IMR-90 (cell line): ENCODE measurements around the gene MYOC. TPM values are rescaled to one million over a fixed set of nuclear protein-coding genes. Genes with fewer than 3 reads are reported as not detected.

Experiments used
- ATAC-seq: fragments of 200-7000 bp; cut with Tn5 transposase; 2 replicates; pipeline ENCODE4 v1.9.1; 2020; ENCODE audit warnings: low read depth, mild to moderate bottlenecking, moderate library complexity
- BruUV-seq: library from RNA; stranded (reverse); fragments of 400-500 nt; replicated peaks from 2 replicates; lab custom pipeline; 2021; lab: Mats Ljungman, UMichigan
- CTCF ChIA-PET: fragments of 300-600 bp; formaldehyde crosslinking; extraction: SDS; loops from one replicate; lab custom pipeline; 2021; ENCODE audit warnings: antibody characterized with exemption; lab: Yijun Ruan, JAX
- POLR2A ChIA-PET: fragments of 300-600 bp; sonication (Branson Sonifier 250); formaldehyde crosslinking; loops from one replicate; lab custom pipeline; 2022; ENCODE audit warnings: antibody characterized with exemption; ENCODE audit not compliant: unreplicated experiment; lab: Charles Lee
- DNase-seq: peaks from one replicate; pipeline ENCODE4 v3.0.0; 2013
- H2AFZ ChIP-seq: replicated peaks from 2 replicates; pipeline ENCODE3; 2013; ENCODE audit warnings: low read length, mild to moderate bottlenecking; ENCODE audit not compliant: poor library complexity
- H2AK5ac ChIP-seq: 2 replicates; pipeline ENCODE4 v1.6.1; 2013; ENCODE audit warnings: low read depth, low read length, inconsistent platforms
- H2AK9ac ChIP-seq: replicated peaks from 2 replicates; pipeline ENCODE3; 2013; ENCODE audit warnings: mild to moderate bottlenecking, low read depth, low read length, moderate library complexity; ENCODE audit not compliant: poor library complexity
- H2BK120ac ChIP-seq: 2 replicates; pipeline ENCODE4 v1.6.1; 2013; ENCODE audit warnings: low read depth, low read length, inconsistent platforms
- H2BK15ac ChIP-seq: 3 replicates; pipeline ENCODE4 v1.6.1; 2013; ENCODE audit warnings: low read depth, low read length, inconsistent platforms
- H2BK20ac ChIP-seq: 2 replicates; pipeline ENCODE4 v1.6.1; 2013; ENCODE audit warnings: low read depth, mild to moderate bottlenecking, inconsistent platforms, low read length, moderate library complexity
- H2BK5ac ChIP-seq: 2 replicates; pipeline ENCODE4 v1.6.1; 2013; ENCODE audit warnings: mild to moderate bottlenecking, low read depth, low read length, inconsistent platforms; ENCODE audit not compliant: poor library complexity, severe bottlenecking
- H3K14ac ChIP-seq: replicated peaks from 2 replicates; pipeline ENCODE4 v1.6.1; 2013; ENCODE audit warnings: low read depth, low read length, inconsistent platforms
- H3K18ac ChIP-seq: 2 replicates; pipeline ENCODE4 v1.6.1; 2013; ENCODE audit warnings: low read depth, low read length, control low read depth
- H3K23ac ChIP-seq: 2 replicates; pipeline ENCODE4 v1.6.1; 2013; ENCODE audit warnings: low read depth, low read length, inconsistent platforms
- H3K27ac ChIP-seq: 2 replicates; pipeline ENCODE4 v1.5.1; 2013; ENCODE audit warnings: mild to moderate bottlenecking, control low read depth, low read length; ENCODE audit not compliant: insufficient read depth
- H3K27me3 ChIP-seq: 2 replicates; pipeline ENCODE4 v1.6.1; 2013; ENCODE audit warnings: low read length; ENCODE audit not compliant: control insufficient read depth, insufficient read depth
- H3K36me3 ChIP-seq: 2 replicates; pipeline ENCODE4 v1.6.1; 2013; ENCODE audit warnings: low read length, mixed read lengths; ENCODE audit not compliant: control insufficient read depth, insufficient read depth
- H3K4ac ChIP-seq: 2 replicates; pipeline ENCODE4 v1.6.1; 2013; ENCODE audit warnings: low read depth, low read length, inconsistent platforms
- H3K4me1 ChIP-seq: 2 replicates; pipeline ENCODE4 v1.6.1; 2013; ENCODE audit warnings: low read length, mixed read lengths; ENCODE audit not compliant: control insufficient read depth, insufficient read depth
- H3K4me2 ChIP-seq: 2 replicates; pipeline ENCODE4 v1.6.1; 2013; ENCODE audit warnings: low read depth, mild to moderate bottlenecking, control low read depth, low read length, moderate library complexity
- H3K4me3 ChIP-seq: 2 replicates; pipeline ENCODE4 v1.5.1; 2013; ENCODE audit warnings: low read depth, mild to moderate bottlenecking, control low read depth, low read length, moderate library complexity; ENCODE audit not compliant: insufficient read depth
- H3K56ac ChIP-seq: 2 replicates; pipeline ENCODE4 v1.6.1; 2013; ENCODE audit warnings: low read length, inconsistent platforms; ENCODE audit not compliant: insufficient read depth; ENCODE audit errors: extremely low read depth
- H3K79me1 ChIP-seq, 2 experiments: 2 replicates each; pipeline ENCODE4 v1.6.1; 2013; ENCODE audit warnings: low read length in 2 of 2, inconsistent platforms in 1 of 2, low read depth in 1 of 2
- H3K9ac ChIP-seq: 2 replicates; pipeline ENCODE4 v1.6.1; 2013; ENCODE audit warnings: low read depth, low read length, control low read depth
- H3K9me1 ChIP-seq: 2 replicates; pipeline ENCODE4 v1.6.1; 2013; ENCODE audit warnings: low read length, inconsistent platforms; ENCODE audit not compliant: insufficient read depth
- H3K9me3 ChIP-seq: 2 replicates; pipeline ENCODE4 v1.6.1; 2013; ENCODE audit warnings: low read length; ENCODE audit not compliant: control insufficient read depth, insufficient read depth
- H4K20me1 ChIP-seq: 2 replicates; pipeline ENCODE4 v1.6.1; 2013; ENCODE audit warnings: low read length, inconsistent platforms; ENCODE audit not compliant: insufficient read depth
- H4K5ac ChIP-seq: 2 replicates; pipeline ENCODE4 v1.6.1; 2013; ENCODE audit warnings: mild to moderate bottlenecking, low read depth, low read length, control low read depth
- H4K8ac ChIP-seq, 2 experiments: 2 replicates each; pipeline ENCODE4 v1.6.1; 2013; ENCODE audit warnings: low read depth in 2 of 2, low read length in 2 of 2, control low read depth in 1 of 2, inconsistent platforms in 1 of 2
- H4K91ac ChIP-seq: 2 replicates; pipeline ENCODE4 v1.6.1; 2013; ENCODE audit warnings: low read depth, low read length, inconsistent platforms; ENCODE audit not compliant: insufficient read depth
- BHLHE40 ChIP-seq: fragments of 150-350 bp; IDR thresholded peaks from 2 replicates; pipeline ENCODE4 v1.6.1; 2016; ENCODE audit warnings: mild to moderate bottlenecking, low read depth, low read length
- CEBPB ChIP-seq: IDR thresholded peaks from 2 replicates; pipeline ENCODE4 v1.6.1; 2012; ENCODE audit warnings: low read depth, low read length, improper control_type of control experiment
- CHD1 ChIP-seq: IDR thresholded peaks from 2 replicates; pipeline ENCODE4 v1.6.1; 2012; ENCODE audit warnings: low read depth, low read length, improper control_type of control experiment
- CTCF ChIP-seq: conservative IDR thresholded peaks from 2 replicates; pipeline ENCODE4 v1.5.1; 2012; ENCODE audit warnings: mild to moderate bottlenecking, low read depth, low read length, improper control_type of control experiment
- ELK1 ChIP-seq: fragments of 150-350 bp; IDR thresholded peaks from 2 replicates; pipeline ENCODE4 v1.6.1; 2016; ENCODE audit warnings: low read depth, mild to moderate bottlenecking, low read length, moderate library complexity, borderline replicate concordance
- FOS ChIP-seq: fragments of 150-350 bp; IDR thresholded peaks from 2 replicates; pipeline ENCODE4 v1.6.1; 2016; ENCODE audit warnings: low read depth, low read length
- MAFK ChIP-seq: IDR thresholded peaks from 2 replicates; pipeline ENCODE4 v1.6.1; 2012; ENCODE audit warnings: low read depth, low read length, improper control_type of control experiment
- MAZ ChIP-seq: IDR thresholded peaks from 2 replicates; pipeline ENCODE4 v1.6.1; 2012; ENCODE audit warnings: low read depth, mild to moderate bottlenecking, low read length, improper control_type of control experiment, moderate library complexity, borderline replicate concordance
- MXI1 ChIP-seq: IDR thresholded peaks from 2 replicates; pipeline ENCODE4 v1.6.1; 2012; ENCODE audit warnings: low read depth, mild to moderate bottlenecking, low read length, moderate library complexity, borderline replicate concordance
- NFE2L2 ChIP-seq: fragments of 150-350 bp; IDR thresholded peaks from 2 replicates; pipeline ENCODE4 v1.6.1; 2016; ENCODE audit warnings: low read depth, mild to moderate bottlenecking, low read length
- POLR2A ChIP-seq: IDR thresholded peaks from 2 replicates; pipeline ENCODE4 v1.6.1; 2012; ENCODE audit warnings: mild to moderate bottlenecking, low read depth, low read length
- RAD21 ChIP-seq: IDR thresholded peaks from 2 replicates; pipeline ENCODE4 v1.6.1; 2012; ENCODE audit warnings: low read length, improper control_type of control experiment
- RCOR1 ChIP-seq: IDR thresholded peaks from 2 replicates; pipeline ENCODE4 v1.6.1; 2012; ENCODE audit warnings: mild to moderate bottlenecking, low read length, improper control_type of control experiment; ENCODE audit not compliant: insufficient replicate concordance
- RFX5 ChIP-seq: IDR thresholded peaks from 2 replicates; pipeline ENCODE4 v1.8.0; 2012; ENCODE audit warnings: low read depth, mild to moderate bottlenecking, low read length, moderate library complexity
- SMC3 ChIP-seq: fragments of 150-350 bp; IDR thresholded peaks from 2 replicates; pipeline ENCODE4 v1.6.1; 2016; ENCODE audit warnings: low read depth, mild to moderate bottlenecking, antibody characterized with exemption, low read length, moderate library complexity
- USF2 ChIP-seq: fragments of 150-350 bp; IDR thresholded peaks from 2 replicates; pipeline ENCODE4 v1.6.1; 2017; ENCODE audit warnings: mild to moderate bottlenecking, antibody characterized with exemption, low read length, low read depth
- WGBS, 2 experiments: methylation state at CpG; one replicate each; pipeline versions ENCODE4 v1.1.5 to v1.1.7; 2013; ENCODE audit warnings: missing lambda C conversion rate in 2 of 2; ENCODE audit not compliant: insufficient read length in 1 of 2; ENCODE audit errors: extremely low coverage in 2 of 2; 5-methylcytosine and 5-hydroxymethylcytosine counted together
- dilution Hi-C: fragments of 300-500 bp; cut with HindIII; formaldehyde crosslinking; loops from one replicate; pipeline ENCODE4 v1.14.3; 2018; ENCODE audit warnings: low sequenced_read_pairs; ENCODE audit not compliant: unreplicated experiment
- in situ Hi-C: fragments of 300-500 bp; cut with MboI; formaldehyde crosslinking; loops from 3 replicates; pipeline ENCODE4 v1.14.3; 2019; ENCODE audit warnings: low sequenced_read_pairs, inconsistent platforms, mixed read lengths
- intact Hi-C: fragments of 100-400 bp; cut with micrococcal nuclease; formaldehyde crosslinking; loops from 2 replicates; pipeline ENCODE4 v1.10.0; 2022
- polyA plus RNA-seq, 3 experiments: library from polyadenylated mRNA; depleted of rRNA; stranded (reverse); fragments of >200 nt; gene quantifications; 2 replicates each; pipeline ENCODE4 v1.2.3, GENCODE V29; 2012; ENCODE audit warnings: low replicate concordance in 1 of 3
- total RNA-seq: library from RNA; depleted of rRNA; stranded (reverse); fragments of >200 nt; gene quantifications from 2 replicates; pipeline ENCODE4 v1.2.3, GENCODE V29; 2012

The MYOC gene
- total and polyA plus RNA-seq, 2 of the 4 experiments (the other 2 are of a cell fraction) = not detected

- Histone ChIP-seq H3K14ac (no peak overlapping the region), H3K4me1 (no peaks in the 10 kb centered on the region), H2AK5ac (no peak overlapping the region), H2AK9ac (no peak overlapping the region), H3K9me3 (no peaks in the 10 kb centered on the region), H2BK15ac (no peak overlapping the region), H3K4me3 (no peak overlapping the region), H4K8ac (no peak overlapping the region), H3K18ac (no peak overlapping the region), H3K4ac (no peak overlapping the region), H4K91ac (no peak overlapping the region), H2BK120ac (no peak overlapping the region), H3K23ac (no peak overlapping the region), H3K4me2 (no peak overlapping the region), H2BK20ac (no peak overlapping the region), H3K27ac (no peak overlapping the region), H2AFZ (no peak overlapping the region), H3K56ac (no peak overlapping the region), H3K9ac (no peak overlapping the region), H3K36me3 (no peaks in the 10 kb centered on the region), H4K20me1 (no peaks in the 10 kb centered on the region), H4K5ac (no peak overlapping the region), H3K27me3 (peaks cover 3% of the 10 kb centered on the region; the same call in 1 of the 2 replicates), H2BK5ac (no peak overlapping the region), H3K9me1 (no peaks in the 10 kb centered on the region), H3K79me1 (no peaks in the 10 kb centered on the region)
- dilution Hi-C loops = no loop called here
- no TSS peak for BruUV-seq
- TF ChIP-seq RFX5 (no peak), RAD21 (no peak), MXI1 (no peak), MAZ (no peak), FOS (no peak), CTCF (no peak), ELK1 (no peak), USF2 (no peak), NFE2L2 (no peak), MAFK (no peak), CEBPB (no peak), POLR2A (no peak), RCOR1 (no peak), SMC3 (no peak), BHLHE40 (no peak), CHD1 (no peak)
- intact Hi-C loops = no loop called here
- ChIA-PET POLR2A (no interaction called here), CTCF (no interaction called here)
- ATAC-seq (no peak), DNase-seq (no peak)
- 100% methylated on average over 1 of the region's 1 CpG; no CpG with 5 or more reads in 1 of the 2 experiments for WGBS, 2 experiments
- in situ Hi-C loops = no loop called here
These were observed 39.2 kb downstream of the MYOC start for GRCh38 chr1:171613282-171613681.
